HG03039 (cell line): Measurements from ENCODE around the gene TMEM252.

Experiments used
- ATAC-seq: cut with Tn5 transposase; IDR thresholded peaks from one replicate; pipeline ENCODE4 v1.9.1; 2021; ENCODE audit warnings: mild to moderate bottlenecking, moderate library complexity; ENCODE audit not compliant: unreplicated experiment

TMEM252 gene

GRCh38 chr9:68545033-68545705, 4.5 kb upstream of the TMEM252 start:
- ATAC-seq = no peak

- ATAC-seq = no peak
These were observed 885 bp upstream of the TMEM252 start for GRCh38 chr9:68541568-68541967.

GRCh38 chr9:68538200-68538599, 2.5 kb downstream of the TMEM252 start:
- no peak for ATAC-seq

GRCh38 chr9:68537616-68537880, 3.1 kb downstream of the TMEM252 start:
- ATAC-seq = no peak

- no peak for ATAC-seq
These were observed 3.6 kb downstream of the TMEM252 start for GRCh38 chr9:68536876-68537615.

- no peak for ATAC-seq
These were observed 7.0 kb downstream of the TMEM252 start for GRCh38 chr9:68533678-68534077.

- ATAC-seq = no peak
These were observed 8.6 kb downstream of the TMEM252 start for GRCh38 chr9:68532131-68532530.

- ATAC-seq = no peak
These were observed 10.1 kb downstream of the TMEM252 start for GRCh38 chr9:68530618-68531017.

GRCh38 chr9:68523367-68523936, 17.2 kb downstream of the TMEM252 start:
- no peak for ATAC-seq

- no peak for ATAC-seq
These were observed 17.7 kb downstream of the TMEM252 start for GRCh38 chr9:68522954-68523353.

- no peak for ATAC-seq
These were observed 18.6 kb downstream of the TMEM252 start for GRCh38 chr9:68522131-68522530.

- no peak for ATAC-seq
These were observed 25.2 kb downstream of the TMEM252 start for GRCh38 chr9:68515326-68516017.

GRCh38 chr9:68513981-68514380, 26.7 kb downstream of the TMEM252 start:
- no peak for ATAC-seq

GRCh38 chr9:68513385-68513784, 27.3 kb downstream of the TMEM252 start:
- no peak for ATAC-seq

- no peak for ATAC-seq
These were observed 31.0 kb downstream of the TMEM252 start for GRCh38 chr9:68509689-68510088.

- no peak for ATAC-seq
These were observed 32.1 kb downstream of the TMEM252 start for GRCh38 chr9:68508547-68508946.

- ATAC-seq = no peak
These were observed 32.9 kb downstream of the TMEM252 start for GRCh38 chr9:68507806-68508145.

GRCh38 chr9:68507130-68507805, 33.4 kb downstream of the TMEM252 start:
- no peak for ATAC-seq

- ATAC-seq = no peak
These were observed 34.1 kb downstream of the TMEM252 start for GRCh38 chr9:68506551-68506950.

GRCh38 chr9:68505681-68506409, 34.8 kb downstream of the TMEM252 start:
- ATAC-seq = peak; percentile 56

- ATAC-seq = no peak
These were observed 38.4 kb downstream of the TMEM252 start for GRCh38 chr9:68502279-68502678.
